DMS114 treated with DMSO at 0.1 percent for 48 hours (cell line): Measurements from ENCODE around the gene TIMM23B.
"Not testable (repeated sequence)": the region's sequence is repeated elsewhere in the genome, so short reads cannot be mapped to it uniquely, and the experiment has no call there.

Source experiments
- DNase-seq: peaks from one replicate; lab custom pipeline; 2025; ENCODE audit not compliant: unreplicated experiment; lab: John Stamatoyannopoulos, UW

Gene TIMM23B

DNA sequence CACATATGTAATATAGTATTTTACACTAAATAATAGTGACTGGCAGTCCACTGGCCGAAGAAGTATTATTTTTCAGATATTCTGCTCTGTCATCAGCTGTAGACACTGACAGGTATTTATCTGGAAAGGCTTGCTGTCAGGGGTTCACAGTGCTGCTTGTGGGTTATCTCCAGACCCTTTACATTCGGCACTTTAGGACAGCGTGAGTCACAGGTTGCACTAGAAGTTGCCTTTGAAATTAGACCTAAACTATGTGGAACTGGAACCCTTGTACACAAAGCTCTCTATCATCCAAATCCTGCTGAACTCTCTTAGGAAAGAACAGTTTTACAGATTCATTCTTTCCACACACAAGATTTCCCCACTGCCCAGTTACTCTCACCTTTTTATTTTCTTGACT lies 30.2 kb downstream of the TIMM23B start:
- DNase-seq: not testable (repeated sequence)

DNA sequence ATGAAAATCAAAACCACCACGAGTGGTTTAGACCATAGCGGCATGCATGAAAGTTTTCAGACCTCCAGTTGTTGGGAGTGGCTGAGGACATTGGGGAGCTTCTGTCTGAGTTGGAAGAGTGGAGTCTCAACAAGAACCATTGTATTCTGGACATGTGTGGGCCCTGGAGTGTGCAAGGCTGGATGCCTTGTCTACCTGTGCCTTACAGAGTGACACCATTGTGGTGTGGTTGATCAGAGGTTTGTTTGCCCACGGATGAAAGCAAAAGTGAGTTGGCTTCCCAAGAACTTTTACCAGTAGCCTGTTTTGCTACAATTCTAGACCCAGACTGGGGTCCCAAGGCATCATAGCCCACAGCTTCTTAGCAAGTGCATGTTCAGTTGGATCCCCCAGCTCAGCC lies 35.9 kb downstream of the TIMM23B start:
- not testable (repeated sequence) for DNase-seq

DNA sequence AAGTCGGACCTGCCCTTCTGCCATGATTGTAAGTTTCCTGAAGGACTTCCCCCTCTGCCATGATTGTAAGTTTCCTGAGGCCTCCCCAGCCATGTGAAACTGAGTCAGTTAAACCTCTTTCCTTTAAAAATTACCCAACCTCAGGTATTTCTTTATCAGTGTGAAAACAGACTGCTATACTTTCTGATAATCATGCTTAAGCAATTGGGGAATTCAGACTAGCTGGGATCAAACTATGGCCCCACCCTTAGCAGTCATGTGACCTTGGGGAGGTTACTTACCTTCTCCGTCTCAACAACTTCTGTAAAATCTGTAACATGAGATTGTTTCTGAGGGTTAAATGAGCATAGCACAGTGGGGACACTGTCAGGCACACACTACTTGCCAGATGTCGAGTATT lies 45.4 kb downstream of the TIMM23B start:
- DNase-seq: not testable (repeated sequence)

DNA sequence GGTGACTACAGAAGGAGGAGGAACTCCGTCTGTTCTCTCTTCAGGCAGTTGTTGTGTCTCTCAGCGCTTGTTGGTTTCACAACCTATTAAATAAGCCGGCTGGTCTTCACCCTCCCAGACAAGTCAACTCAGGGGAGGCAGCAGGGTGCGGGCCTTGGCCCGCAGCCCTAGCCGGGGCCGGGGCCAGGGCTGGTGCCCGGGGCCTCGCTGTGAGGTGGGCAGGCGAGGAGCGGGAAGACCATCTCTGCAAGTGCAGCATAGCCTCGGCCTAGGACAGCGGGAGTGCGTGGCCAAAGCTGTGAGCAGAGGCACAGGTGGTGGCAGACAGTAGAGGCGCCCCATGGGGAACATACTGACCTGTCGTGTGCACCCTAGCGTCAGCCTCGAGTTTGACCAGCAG lies 46.5 kb downstream of the TIMM23B start, which contains the start of gene AGAP6:
Gene AGAP6 (plus strand): TSS at position 31 of the 400 bp plus-strand sequence. CDS start 310 bp downstream, at position 341.
- not testable (repeated sequence) for DNase-seq

DNA sequence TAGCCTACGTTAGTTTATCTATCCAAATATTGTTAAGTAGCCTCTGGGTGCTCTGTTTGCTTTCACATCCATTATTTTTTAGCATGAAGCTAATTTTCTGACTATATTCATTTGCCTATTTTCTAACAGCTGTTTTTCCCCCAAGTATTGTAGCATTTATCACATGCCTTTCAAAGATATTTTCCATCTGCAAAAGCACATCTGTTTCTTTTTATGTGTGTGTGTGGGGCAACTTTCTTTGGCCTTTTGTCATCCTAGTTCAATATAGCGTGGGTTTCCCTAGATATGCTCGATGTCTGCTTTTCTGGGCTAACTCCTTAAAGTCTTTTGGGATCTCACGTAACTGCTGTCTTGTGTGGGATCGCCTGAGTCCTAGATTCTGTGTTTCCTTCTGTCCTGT lies 53.5 kb downstream of the TIMM23B start:
- DNase-seq: not testable (repeated sequence)

DNA sequence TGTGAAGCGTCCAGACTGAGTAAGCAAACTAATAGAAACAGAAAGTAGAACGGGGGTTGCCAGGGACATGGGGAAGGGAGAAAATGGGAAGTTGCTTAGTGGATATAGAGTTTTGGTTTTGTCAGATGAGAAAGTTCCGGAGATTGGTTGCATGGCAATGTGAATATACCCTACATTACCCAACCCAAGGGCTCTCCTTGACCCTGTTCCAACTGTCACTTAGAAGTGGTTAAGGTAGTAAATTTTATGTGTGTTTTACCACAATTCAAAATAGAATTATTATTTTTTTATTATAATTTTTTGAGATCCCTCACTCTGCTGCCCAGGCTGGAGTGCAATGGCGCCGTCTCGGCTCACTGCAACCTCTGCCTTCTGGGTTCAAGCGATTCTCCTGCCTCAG lies 72.2 kb downstream of the TIMM23B start:
- not testable (repeated sequence) for DNase-seq

DNA sequence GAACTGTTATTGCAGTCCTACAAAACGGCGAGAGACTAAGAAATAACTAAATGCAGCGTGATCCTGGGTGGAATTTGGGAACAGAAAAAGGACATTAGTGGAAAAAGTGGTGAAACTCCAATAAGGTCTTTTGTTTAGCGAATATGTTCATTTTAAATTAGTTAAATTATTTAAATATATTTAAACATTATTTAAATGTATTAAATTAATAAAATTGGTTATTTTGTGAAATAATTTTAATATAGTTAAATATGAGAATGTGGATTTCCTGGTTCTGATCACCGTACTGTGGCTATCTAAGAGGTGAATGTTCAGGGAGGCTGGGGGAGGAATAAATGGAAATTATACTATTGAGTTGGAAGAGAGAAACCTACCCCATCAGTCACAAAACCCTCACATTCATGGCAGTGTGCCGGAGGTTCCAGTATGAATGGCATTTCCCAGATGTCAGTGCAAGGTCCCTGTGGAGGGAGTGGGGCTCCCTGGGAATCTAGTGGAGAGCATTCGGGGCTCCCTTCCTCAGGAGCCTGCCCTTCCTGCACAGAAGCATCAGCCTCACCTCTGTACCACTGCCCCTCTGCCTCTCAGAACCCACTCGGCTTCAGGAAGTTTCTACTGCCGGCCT lies 73.9 kb downstream of the TIMM23B start:
- not testable (repeated sequence) for DNase-seq

DNA sequence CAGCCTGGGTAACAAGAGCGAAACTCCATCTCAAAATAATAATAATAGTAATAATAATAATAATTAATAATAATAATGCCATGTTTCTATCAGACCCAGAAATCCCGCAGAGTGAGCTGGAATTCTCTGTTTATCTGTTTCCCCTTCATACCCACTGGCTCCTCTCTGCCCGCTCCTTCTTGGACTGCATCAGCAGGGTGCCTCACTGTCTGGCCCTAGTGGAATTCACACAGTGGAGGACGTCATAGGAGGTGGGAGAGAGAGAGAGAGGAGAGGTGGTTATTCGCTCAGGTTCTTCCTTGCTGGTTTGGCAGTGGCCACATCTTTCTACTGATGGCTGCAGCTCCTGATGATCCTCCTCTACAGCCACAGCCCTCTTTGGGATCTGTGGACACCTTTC lies 75.1 kb downstream of the TIMM23B start:
- DNase-seq: not testable (repeated sequence)

DNA sequence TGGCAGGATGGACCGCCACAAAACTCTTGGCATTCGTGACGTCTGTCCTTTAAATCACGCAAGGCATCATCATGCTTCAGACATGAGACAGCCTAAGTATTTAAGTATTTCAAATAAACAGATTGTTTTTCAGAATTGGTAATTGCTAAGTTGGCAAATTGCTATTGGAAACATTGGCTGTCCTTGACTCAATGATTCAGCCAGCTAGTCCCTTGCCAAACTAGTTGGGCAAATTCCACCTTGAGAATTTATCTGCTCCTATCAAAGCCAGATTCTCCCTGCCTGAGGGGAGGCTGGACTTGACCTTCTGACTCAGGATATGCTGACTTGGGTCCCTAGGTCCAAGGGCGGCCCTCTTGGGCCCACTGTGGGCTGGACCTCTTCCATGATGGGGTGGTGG lies 75.8 kb downstream of the TIMM23B start:
- DNase-seq: not testable (repeated sequence)

DNA sequence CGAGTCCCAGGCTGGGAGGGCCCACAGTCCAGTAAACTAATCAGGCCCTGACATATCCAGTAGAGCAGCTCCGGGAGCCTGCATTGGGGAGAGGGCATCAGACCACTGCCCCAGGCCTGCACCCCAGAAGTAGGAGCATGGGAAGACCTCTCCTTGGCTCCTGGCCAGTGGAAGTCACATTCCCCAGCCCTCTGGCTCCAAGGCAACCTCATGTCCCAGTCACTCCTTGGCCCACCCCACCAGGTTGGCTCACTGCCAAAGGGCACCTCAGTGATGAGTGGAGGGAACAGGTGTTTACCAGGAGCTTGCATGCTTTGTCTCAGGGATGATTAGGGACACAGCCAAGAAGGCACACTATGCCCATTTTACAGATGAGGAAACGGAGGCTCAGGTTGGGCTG lies 77.4 kb downstream of the TIMM23B start:
- DNase-seq: not testable (repeated sequence)

DNA sequence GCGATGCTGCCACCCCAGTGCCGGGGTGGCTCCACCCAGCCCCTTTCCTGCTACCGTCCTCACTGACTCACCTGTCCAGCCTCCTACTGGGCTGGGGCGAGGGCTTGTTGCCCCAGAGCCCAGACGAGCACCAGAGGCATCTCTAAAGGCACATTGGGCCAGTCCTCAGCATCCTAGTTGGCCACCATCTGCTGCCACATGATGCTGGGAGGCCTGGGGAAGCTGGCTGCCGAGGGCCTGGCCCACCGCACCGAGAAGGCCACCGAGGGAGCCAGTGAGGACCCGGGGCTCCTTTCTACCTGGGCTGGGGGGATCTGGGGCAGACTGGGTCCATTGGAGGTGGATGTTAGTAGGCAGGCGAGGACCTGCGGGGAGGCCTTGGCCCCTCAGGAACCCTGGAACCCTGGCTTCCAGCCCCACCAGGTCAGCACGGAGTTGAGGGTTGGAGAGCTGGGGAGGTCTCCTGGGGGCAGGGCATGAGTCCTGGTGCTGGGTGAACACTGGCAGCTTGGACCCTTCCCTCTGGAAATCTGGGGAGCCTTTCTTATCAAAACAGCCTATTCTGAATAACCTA lies 78.7 kb downstream of the TIMM23B start:
- not testable (repeated sequence) for DNase-seq

DNA sequence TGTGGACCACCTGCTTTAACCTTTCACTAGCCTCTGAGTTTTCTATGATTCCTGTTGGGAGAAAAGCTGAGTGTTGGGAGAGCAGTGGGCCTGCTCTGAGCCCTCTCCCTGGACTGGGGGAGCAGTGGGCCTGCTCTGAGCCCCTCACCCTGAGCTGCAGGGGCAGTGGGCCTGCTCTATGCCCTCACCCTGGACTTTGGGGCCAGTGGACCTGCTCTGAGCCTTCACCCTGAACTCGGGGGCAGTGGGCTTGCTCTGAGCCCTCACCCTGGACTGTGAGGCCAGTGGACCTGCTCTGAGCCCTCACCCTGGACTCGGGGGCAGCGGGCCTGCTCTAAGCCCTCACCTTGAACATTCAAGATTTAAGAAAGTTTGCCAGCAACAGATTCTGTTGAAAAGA lies 79.8 kb downstream of the TIMM23B start:
- DNase-seq: no peak
